Stimulated activated CD4-positive, alpha-beta T cell treated with anti-CD3 and anti-CD28 coated beads, Interleukin-12 subunit alpha, Interleukin-12 subunit beta, amount 100 ng/mL, for 24 hours (primary cell): ENCODE data around the gene LRCH1.

Experiments
- DNase-seq, 2 experiments: peaks; one replicate each; pipeline ENCODE4 v3.0.0-alpha.2; 2020; ENCODE audit warnings: low read depth in 2 of 2

LRCH1 gene

GRCh38 chr13:46562152-46562551 is 9.2 kb downstream of the LRCH1 start:
- no peak for DNase-seq

- DNase-seq = no peak
Measured at GRCh38 chr13:46562581-46562980, 9.6 kb downstream of the LRCH1 start.

- no peak for DNase-seq
Measured at GRCh38 chr13:46565808-46566750, 13.1 kb downstream of the LRCH1 start.

- DNase-seq = no peak
Measured at GRCh38 chr13:46567671-46568070, 14.7 kb downstream of the LRCH1 start.

GRCh38 chr13:46569456-46569855 is 16.5 kb downstream of the LRCH1 start:
- DNase-seq = no peak

- no peak for DNase-seq
Measured at GRCh38 chr13:46570273-46570672, 17.3 kb downstream of the LRCH1 start.

- DNase-seq = no peak
Measured at GRCh38 chr13:46571189-46571908, 18.4 kb downstream of the LRCH1 start.

- DNase-seq = no peak
Measured at GRCh38 chr13:46571909-46572595, 19.1 kb downstream of the LRCH1 start.

GRCh38 chr13:46572752-46573431 is 19.9 kb downstream of the LRCH1 start:
- no peak for DNase-seq

GRCh38 chr13:46575301-46575771 is 22.4 kb downstream of the LRCH1 start:
- DNase-seq = no peak

- no peak for DNase-seq
Measured at GRCh38 chr13:46575818-46576221, 22.9 kb downstream of the LRCH1 start.

- no peak for DNase-seq
Measured at GRCh38 chr13:46576762-46577161, 23.8 kb downstream of the LRCH1 start.

- DNase-seq = no peak
Measured at GRCh38 chr13:46577696-46578589, 25.0 kb downstream of the LRCH1 start.

GRCh38 chr13:46578590-46578975 is 25.6 kb downstream of the LRCH1 start:
- DNase-seq = no peak

- DNase-seq = no peak
Measured at GRCh38 chr13:46580362-46580839, 27.4 kb downstream of the LRCH1 start.

- no peak for DNase-seq
Measured at GRCh38 chr13:46582190-46582589, 29.2 kb downstream of the LRCH1 start.

GRCh38 chr13:46586751-46587514 is 34.0 kb downstream of the LRCH1 start:
- no peak for DNase-seq

GRCh38 chr13:46587807-46588418 is 34.9 kb downstream of the LRCH1 start:
- DNase-seq = no peak

GRCh38 chr13:46592385-46592784 is 39.4 kb downstream of the LRCH1 start:
- DNase-seq = no peak
